ENCODE measurements around the gene ALCAM.

- TF ChIP-seq CSDC2 (CRISPR knock-in tag; IDR thresholded peaks at IDR 0.05) (no peak), PATZ1 (CRISPR knock-in tag; IDR thresholded peaks at IDR 0.05; ENCODE audit: borderline replicate concordance) (no peak), ISL1 (CRISPR knock-in tag; IDR thresholded peaks at IDR 0.05) (no peak), ZNF8 (CRISPR knock-in tag; IDR thresholded peaks at IDR 0.05) (no peak), TOX (CRISPR knock-in tag; IDR thresholded peaks at IDR 0.05; ENCODE audit: borderline replicate concordance) (no peak), ZC3H10 (CRISPR knock-in tag; IDR thresholded peaks at IDR 0.05) (no peak), CREB5 (CRISPR knock-in tag; IDR thresholded peaks at IDR 0.05; ENCODE audit: low read depth) (no peak), PPARA (CRISPR knock-in tag; IDR thresholded peaks at IDR 0.05; ENCODE audit: borderline replicate concordance) (no peak), ZFP30 (CRISPR knock-in tag; IDR thresholded peaks at IDR 0.05) (no peak), ZNF70 (CRISPR knock-in tag; IDR thresholded peaks at IDR 0.05) (no peak), ZFP3 (CRISPR knock-in tag; IDR thresholded peaks at IDR 0.05) (no peak), ARNTL (CRISPR knock-in tag; IDR thresholded peaks at IDR 0.05; ENCODE audit: borderline replicate concordance, low read depth) (no peak), RARB (CRISPR knock-in tag; IDR thresholded peaks at IDR 0.05) (no peak), ZNF565 (CRISPR knock-in tag; conservative IDR thresholded peaks at IDR 0.05; ENCODE audit: low read depth) (no peak)
These were observed 16.9 kb upstream of the ALCAM start for GRCh38 chr3:105349684-105350387.

Data from SK-N-SH treated with all-trans-retinoic acid at 6 μM for 48 hours (cell line).